HFF-Myc (cell line): ENCODE data around the gene PROM2.

Experiments
- DNase-seq: peaks from one replicate; pipeline ENCODE4 v3.0.0-alpha.2; 2011; ENCODE audit warnings: low read depth; ENCODE audit errors: extremely low read depth
- H3K4me3 ChIP-seq: replicated peaks from 2 replicates; pipeline ENCODE4 v1.5.1; 2011; ENCODE audit warnings: low read depth, mild to moderate bottlenecking, control low read depth, low read length
- CTCF ChIP-seq: IDR thresholded peaks from 2 replicates; pipeline ENCODE4 v1.5.1; 2012; ENCODE audit warnings: mild to moderate bottlenecking, low read depth, low read length, control low read depth; ENCODE audit errors: missing control alignments

PROM2 gene

GRCh38 chr2:95270541-95271081 is 3.6 kb upstream of the PROM2 start:
- no peak for TF ChIP-seq CTCF
- H3K4me3 ChIP-seq = no peak overlapping the region
- no peak for DNase-seq

GRCh38 chr2:95271381-95271971 is 2.8 kb upstream of the PROM2 start:
- no peak overlapping the region for H3K4me3 ChIP-seq
- no peak for DNase-seq
- no peak for TF ChIP-seq CTCF

DNA sequence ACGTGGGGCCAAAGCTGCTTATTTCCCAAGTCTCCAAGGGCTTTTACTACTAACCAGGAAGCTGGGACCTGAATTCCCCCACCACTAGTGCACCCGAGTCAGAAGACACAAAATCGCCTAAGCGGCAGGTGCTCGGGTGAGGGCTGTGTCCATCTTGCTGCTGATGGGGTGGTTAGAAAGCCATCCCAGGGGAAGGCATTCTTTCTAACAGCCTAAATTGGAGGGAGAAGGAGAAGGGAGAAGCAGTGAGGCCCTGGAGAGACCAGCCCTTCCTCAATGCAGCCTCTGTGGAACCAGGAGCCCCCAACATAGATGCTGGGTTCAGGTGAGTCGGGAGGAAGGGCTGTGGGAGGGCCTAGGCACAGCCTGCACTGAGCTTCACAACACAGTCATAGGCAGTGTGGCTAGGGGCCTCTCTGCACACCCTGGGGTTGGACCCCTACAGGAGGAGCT is 1.9 kb upstream of the PROM2 start:
- H3K4me3 ChIP-seq = no peak overlapping the region
- no peak for TF ChIP-seq CTCF
- no peak for DNase-seq

DNA sequence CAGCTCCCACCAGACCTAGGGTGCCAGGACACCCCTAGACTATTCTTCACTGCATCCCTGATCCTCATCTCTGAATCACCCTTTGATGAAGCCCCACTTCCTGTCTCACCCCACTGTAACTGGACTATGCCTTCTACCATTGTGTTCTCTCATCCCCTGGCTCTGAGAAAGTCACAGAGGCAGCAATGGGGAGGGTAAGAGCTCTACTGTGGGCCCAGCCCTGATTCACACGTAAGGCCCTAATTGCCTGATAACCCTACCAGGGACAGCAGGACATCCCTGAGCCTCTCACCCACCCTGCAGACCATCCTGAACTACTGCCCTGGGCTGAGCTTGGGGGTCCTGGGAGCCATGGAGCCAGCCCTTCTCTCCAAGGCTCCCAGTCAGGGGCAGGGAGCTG is 1.5 kb upstream of the PROM2 start:
- TF ChIP-seq CTCF = no peak
- DNase-seq = no peak

GRCh38 chr2:95273566-95274290 is 521 bp upstream of the PROM2 start:
- no peak for DNase-seq
- no peak for TF ChIP-seq CTCF
- H3K4me3 ChIP-seq = no peak overlapping the region

More for the DNA sequence above, 1.5 kb upstream of the PROM2 start:
- no peak overlapping the region for H3K4me3 ChIP-seq

- no peak for TF ChIP-seq CTCF
- DNase-seq = no peak
- H3K4me3 ChIP-seq = no peak overlapping the region
Measured at GRCh38 chr2:95275151-95275515, 884 bp downstream of the PROM2 start.
